CD4-positive, CD25-positive, alpha-beta regulatory T cell (primary cell): ENCODE data around the gene GJB1. TPM values are rescaled to one million over a fixed set of nuclear protein-coding genes. Genes with fewer than 3 reads are reported as not detected.

ENCODE experiments used
- ATAC-seq, 2 donors: fragments of 150-1000 bp; cut with Tn5 transposase; one replicate each; pipeline ENCODE4 v1.10.0; 2021; ENCODE audit warnings: low read depth in 2 of 2, moderate number of reproducible peaks in 2 of 2, moderate library complexity in 1 of 2
- DNase-seq, 3 donors: peaks; one replicate each; pipeline versions ENCODE4 v3.0.0 to v3.0.0-alpha.2; 2012 to 2022; ENCODE audit warnings: mixed read lengths in 1 of 3
- H3K27ac ChIP-seq: one replicate; pipeline ENCODE4 v1.7.0; 2013; ENCODE audit warnings: mild to moderate bottlenecking, low read length; ENCODE audit not compliant: insufficient read depth, poor library complexity, severe bottlenecking
- H3K27me3 ChIP-seq: one replicate; pipeline ENCODE4 v1.7.0; 2013; ENCODE audit warnings: low read length; ENCODE audit not compliant: control insufficient read depth, insufficient read depth
- H3K36me3 ChIP-seq: one replicate; pipeline ENCODE4 v1.7.0; 2013; ENCODE audit warnings: mild to moderate bottlenecking, low read length, moderate library complexity; ENCODE audit not compliant: control insufficient read depth, insufficient read depth
- H3K4me1 ChIP-seq: 2 replicates; pipeline ENCODE4 v1.7.0; 2013; ENCODE audit warnings: mild to moderate bottlenecking, low read length; ENCODE audit not compliant: insufficient read depth, control insufficient read depth, poor library complexity, severe bottlenecking
- H3K4me3 ChIP-seq: one replicate; pipeline ENCODE4 v1.7.0; 2013; ENCODE audit warnings: low read depth, mild to moderate bottlenecking, low read length, moderate library complexity
- H3K9me3 ChIP-seq, 2 experiments: 1 replicate in 1 of 2; 2 replicates in 1 of 2; pipeline ENCODE4 v1.7.0; 2013; ENCODE audit warnings: low read length in 2 of 2, mild to moderate bottlenecking in 1 of 2, moderate library complexity in 1 of 2; ENCODE audit not compliant: control insufficient read depth in 2 of 2
- H3K27ac Mint-ChIP-seq, 3 donors: one replicate each; pipeline ENCODE4 v1.8.0; 2020 to 2022; ENCODE audit warnings: mild to moderate bottlenecking in 3 of 3, mixed read lengths in 3 of 3, moderate library complexity in 2 of 3
- H3K27me3 Mint-ChIP-seq: one replicate; pipeline ENCODE4 v1.8.0; 2022; ENCODE audit warnings: mild to moderate bottlenecking, mixed read lengths
- H3K36me3 Mint-ChIP-seq: one replicate; pipeline ENCODE4 v1.8.0; 2020; ENCODE audit warnings: mixed read lengths
- H3K4me1 Mint-ChIP-seq, 4 donors: one replicate each; pipeline ENCODE4 v1.8.0; 2020 to 2022; ENCODE audit warnings: mixed read lengths in 4 of 4, mild to moderate bottlenecking in 1 of 4
- H3K4me3 Mint-ChIP-seq, 4 donors: one replicate each; pipeline ENCODE4 v1.8.0; 2020 to 2022; ENCODE audit warnings: mild to moderate bottlenecking in 4 of 4, mixed read lengths in 4 of 4, moderate library complexity in 3 of 4
- H3K9me3 Mint-ChIP-seq, 7 donors: one replicate each; pipeline ENCODE4 v1.8.0; 2020 to 2022; ENCODE audit warnings: mixed read lengths in 7 of 7, mild to moderate bottlenecking in 3 of 7, moderate library complexity in 2 of 7
- polyA plus RNA-seq, 4 donors: library from polyadenylated mRNA; unstranded; fragments of 300-500 nt; fragmentation: Illumina TruSeq; gene quantifications; one replicate each; pipeline ENCODE4 v1.2.3, GENCODE V29; 2021
- total RNA-seq: library from RNA; stranded (reverse); gene quantifications from one replicate; pipeline ENCODE4 v1.2.3, GENCODE V29; 2022

The GJB1 gene
- total and polyA plus RNA-seq, 5 donors from 2014 or later, result not detected

DNA sequence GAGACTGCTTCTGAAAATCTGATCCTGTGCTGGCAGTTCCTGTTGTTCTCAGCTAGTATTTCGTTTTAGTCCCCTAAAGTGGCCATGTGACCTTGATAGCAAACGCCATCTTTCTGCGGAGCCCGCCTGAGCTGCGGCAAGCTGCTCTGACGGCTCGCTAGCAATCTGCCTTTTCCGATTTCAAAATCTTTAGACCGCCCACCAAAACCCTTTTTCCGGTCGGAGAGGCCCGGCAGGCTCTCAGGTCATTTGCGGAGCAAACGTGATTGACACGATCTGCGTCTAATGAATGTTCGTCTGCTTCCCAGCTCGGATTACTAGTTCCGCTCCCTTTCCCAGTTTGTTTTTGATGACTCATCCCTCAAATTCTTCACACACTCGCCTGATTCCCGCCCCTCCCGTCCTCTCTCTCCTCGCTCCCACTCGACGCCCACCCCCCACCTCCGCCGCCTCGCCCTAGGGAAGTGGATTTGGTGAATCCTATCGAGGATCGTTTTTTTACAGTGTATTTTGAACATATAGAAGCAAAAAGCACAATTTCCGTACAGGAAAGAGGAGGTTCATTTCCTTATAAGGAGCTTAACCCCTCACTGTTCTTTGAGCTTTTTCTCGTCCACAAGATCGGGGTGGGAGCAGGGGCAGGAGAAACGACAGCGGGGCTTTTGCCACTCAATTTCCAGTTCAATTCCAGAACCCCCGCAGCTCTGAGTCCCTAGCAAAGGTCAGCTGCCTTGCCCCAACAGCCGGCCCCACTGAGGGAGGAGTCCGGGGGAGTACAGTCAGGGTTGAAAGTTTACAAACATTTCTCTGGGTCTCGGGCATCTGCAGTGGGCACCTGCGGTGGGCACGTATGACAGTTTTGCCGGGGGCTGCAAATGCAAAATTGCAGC lies 40.9 kb upstream of the GJB1 start:
- H3K4me3 ChIP-seq, result peak overlapping the region; percentile 87
- DNase-seq (peak; percentile 78 to 94 (median 85)), ATAC-seq (peak; percentile 93 to 95)
- H3K27me3 Mint-ChIP-seq, result no peaks in the 10 kb centered on the region
- H3K4me1 Mint-ChIP-seq, result peaks cover 0 to 29% (median 6%) of the 10 kb centered on the region in 4 donors
- H3K9me3 ChIP-seq, result no peaks in the 10 kb centered on the region
- peaks cover 0 to 1% (median 0%) of the 10 kb centered on the region in 7 donors for H3K9me3 Mint-ChIP-seq
- no peaks in the 10 kb centered on the region for H3K27me3 ChIP-seq
- peak overlapping the region; percentile 98 to 99 (median 98) for H3K27ac Mint-ChIP-seq
- H3K4me1 ChIP-seq, result peaks cover 19% of the 10 kb centered on the region
- H3K36me3 ChIP-seq, result peaks cover 6% of the 10 kb centered on the region
- H3K36me3 Mint-ChIP-seq, result no peaks in the 10 kb centered on the region
- peak overlapping the region; percentile 97 for H3K27ac ChIP-seq
- H3K4me3 Mint-ChIP-seq, result peak overlapping the region; percentile 90 to 98 (median 95)

DNA sequence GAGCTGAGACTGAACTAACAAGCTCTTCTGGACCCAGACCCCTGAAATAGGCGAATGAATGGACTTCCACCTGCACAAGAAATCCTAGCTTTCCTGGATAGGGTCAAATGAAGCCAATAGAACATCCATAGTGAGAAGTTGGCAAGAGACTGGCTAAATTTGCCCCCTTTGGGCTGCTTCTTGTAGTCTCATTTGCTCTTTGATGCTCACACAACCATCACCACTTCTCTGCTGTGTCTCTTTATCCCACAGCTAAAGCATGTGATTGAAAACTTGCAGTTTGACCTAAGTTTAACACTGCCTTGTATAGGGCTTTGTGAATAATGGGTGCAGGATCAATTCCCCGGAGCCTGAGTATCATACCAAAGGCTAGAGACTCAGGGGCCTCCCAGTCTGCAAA lies 40.2 kb upstream of the GJB1 start:
- H3K36me3 Mint-ChIP-seq, result no peaks in the 10 kb centered on the region
- Histone ChIP-seq H3K9me3 (no peaks in the 10 kb centered on the region), H3K36me3 (peaks cover 2% of the 10 kb centered on the region), H3K27ac (peak overlapping the region; percentile 97), H3K4me3 (peak overlapping the region; percentile 87), H3K27me3 (no peaks in the 10 kb centered on the region), H3K4me1 (peaks cover 19% of the 10 kb centered on the region)
- peak overlapping the region; percentile 90 to 98 (median 95) for H3K4me3 Mint-ChIP-seq
- DNase-seq (no peak), ATAC-seq (no peak)
- H3K4me1 Mint-ChIP-seq, result peaks cover 0 to 29% (median 6%) of the 10 kb centered on the region in 4 donors
- H3K27me3 Mint-ChIP-seq, result no peaks in the 10 kb centered on the region
- H3K27ac Mint-ChIP-seq, result peak overlapping the region; percentile 98 to 99 (median 98)
- peaks cover 0 to 1% (median 0%) of the 10 kb centered on the region in 7 donors for H3K9me3 Mint-ChIP-seq

DNA sequence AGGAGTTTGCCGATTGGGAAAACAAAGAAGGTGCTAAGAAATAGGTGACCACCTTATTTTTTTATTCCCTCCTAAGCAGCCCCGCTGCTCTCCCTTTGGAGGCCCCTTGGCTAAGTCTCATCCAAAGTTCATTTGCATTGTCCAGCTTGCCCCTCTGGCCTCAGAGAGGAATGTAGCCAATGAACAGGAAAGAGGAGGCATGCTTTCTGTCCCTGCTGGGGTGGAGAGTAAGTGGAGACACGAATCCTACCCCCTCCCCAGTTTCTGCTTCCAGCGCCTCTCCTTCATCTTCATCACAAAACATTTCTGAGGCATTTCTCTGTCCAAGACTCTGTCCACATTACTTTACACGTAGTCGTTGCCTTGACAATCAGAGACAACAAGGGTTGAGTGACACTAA lies 39.7 kb upstream of the GJB1 start:
- no peak for ATAC-seq
- no peaks in the 10 kb centered on the region for H3K27me3 ChIP-seq
- peaks cover 19% of the 10 kb centered on the region for H3K4me1 ChIP-seq
- Mint-ChIP-seq H3K4me3 (no peak overlapping the region), H3K27ac (peak overlapping the region in 1 of 3 donors; percentile 26), H3K9me3 (peaks cover 0 to 1% (median 0%) of the 10 kb centered on the region in 7 donors), H3K4me1 (peaks cover 0 to 29% (median 6%) of the 10 kb centered on the region in 4 donors), H3K36me3 (no peaks in the 10 kb centered on the region), H3K27me3 (no peaks in the 10 kb centered on the region)
- H3K27ac ChIP-seq, result peak overlapping the region; percentile 97
- DNase-seq, result no peak
- H3K4me3 ChIP-seq, result no peak overlapping the region
- no peaks in the 10 kb centered on the region for H3K36me3 ChIP-seq
- no peaks in the 10 kb centered on the region for H3K9me3 ChIP-seq

DNA sequence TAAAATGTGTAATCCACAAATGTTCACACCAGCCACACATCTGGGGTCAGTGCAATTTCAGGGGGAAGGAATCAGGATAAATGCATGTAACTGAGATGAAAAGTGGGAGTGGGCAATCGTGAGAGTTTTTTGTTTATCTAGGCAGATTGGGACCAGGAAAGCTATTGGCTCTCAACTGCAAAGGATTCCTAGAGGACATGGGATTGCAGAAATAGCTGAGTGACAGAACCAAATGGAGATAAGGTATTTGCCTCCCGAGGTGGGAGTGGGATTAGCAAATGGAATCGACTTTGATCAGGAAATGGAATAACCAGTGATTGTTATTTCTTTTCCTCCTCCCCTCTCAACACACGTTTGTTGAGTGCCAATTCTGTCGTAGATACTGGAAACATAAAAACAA lies 38.9 kb upstream of the GJB1 start:
- Mint-ChIP-seq H3K27me3 (no peaks in the 10 kb centered on the region), H3K36me3 (no peaks in the 10 kb centered on the region), H3K27ac (no peak overlapping the region), H3K9me3 (peaks cover 0 to 1% (median 0%) of the 10 kb centered on the region in 7 donors), H3K4me1 (peaks cover 0 to 25% (median 6%) of the 10 kb centered on the region in 4 donors), H3K4me3 (peak overlapping the region in 2 of 4 donors; percentile 25 to 77)
- DNase-seq, result no peak
- Histone ChIP-seq H3K4me1 (peaks cover 19% of the 10 kb centered on the region), H3K36me3 (no peaks in the 10 kb centered on the region), H3K27ac (no peak overlapping the region), H3K9me3 (no peaks in the 10 kb centered on the region), H3K4me3 (no peak overlapping the region), H3K27me3 (no peaks in the 10 kb centered on the region)
- ATAC-seq, result no peak

DNA sequence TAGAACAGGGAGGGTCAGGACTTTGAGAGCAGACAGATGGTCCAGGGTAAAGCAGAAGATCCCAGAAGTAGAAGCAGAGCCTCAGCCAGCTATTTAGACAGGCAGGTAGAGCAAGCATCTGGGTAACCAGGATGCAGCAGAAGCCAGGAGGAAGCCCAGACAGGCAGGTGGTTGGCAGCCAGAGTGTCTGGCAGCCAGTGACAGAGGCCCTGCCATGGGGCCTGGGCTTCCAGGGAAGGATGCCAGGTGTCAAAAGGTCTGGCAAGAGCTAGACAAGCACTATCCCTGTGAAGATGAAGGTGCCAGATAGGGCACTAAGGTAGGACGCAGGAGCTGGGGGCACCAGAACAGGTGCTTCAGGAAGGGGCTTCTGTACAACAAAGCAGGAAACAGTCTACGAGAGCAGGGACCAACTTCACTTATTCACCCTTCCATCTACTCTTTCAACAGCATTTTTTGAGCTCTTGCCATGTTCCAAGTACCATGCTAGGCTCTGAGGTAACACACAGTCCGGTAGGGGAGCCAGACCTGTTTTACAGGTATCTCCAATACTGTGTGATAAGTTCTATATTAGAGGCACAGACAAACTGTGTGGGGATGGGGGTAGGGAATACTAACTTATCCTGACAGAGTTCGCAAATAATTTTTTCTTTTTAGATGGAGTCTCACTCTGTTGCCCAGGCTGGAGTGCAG lies 38.1 kb upstream of the GJB1 start:
- Mint-ChIP-seq H3K36me3 (no peaks in the 10 kb centered on the region), H3K4me1 (peaks cover 0 to 22% (median 6%) of the 10 kb centered on the region in 4 donors), H3K27ac (peak overlapping the region in 1 of 3 donors; percentile 16), H3K4me3 (no peak overlapping the region), H3K27me3 (no peaks in the 10 kb centered on the region), H3K9me3 (peaks cover 0 to 1% (median 0%) of the 10 kb centered on the region in 7 donors)
- Histone ChIP-seq H3K27ac (no peak overlapping the region), H3K9me3 (no peaks in the 10 kb centered on the region), H3K4me1 (peaks cover 19% of the 10 kb centered on the region), H3K4me3 (no peak overlapping the region), H3K27me3 (no peaks in the 10 kb centered on the region), H3K36me3 (no peaks in the 10 kb centered on the region)
- DNase-seq (no peak), ATAC-seq (no peak)

DNA sequence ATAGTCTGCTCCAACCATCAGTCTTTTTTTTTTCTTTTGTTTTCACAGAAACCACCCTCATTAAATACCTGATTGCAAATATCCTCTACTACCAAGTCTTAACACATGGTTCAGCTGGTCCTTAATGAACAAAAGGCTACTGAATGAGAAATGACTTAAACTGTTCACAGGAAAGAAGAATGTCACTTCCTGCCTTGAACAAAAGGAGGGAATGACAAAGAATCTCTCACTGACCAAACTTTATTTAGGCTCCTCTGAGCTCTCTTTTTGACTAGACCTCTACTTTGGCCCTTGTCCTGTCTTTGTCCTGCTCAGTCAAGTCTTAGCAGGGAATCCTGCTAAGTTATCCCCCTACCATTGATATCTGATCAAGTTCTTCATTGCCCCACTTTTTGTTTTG lies 31.8 kb upstream of the GJB1 start:
- no peaks in the 10 kb centered on the region for H3K36me3 Mint-ChIP-seq

DNA sequence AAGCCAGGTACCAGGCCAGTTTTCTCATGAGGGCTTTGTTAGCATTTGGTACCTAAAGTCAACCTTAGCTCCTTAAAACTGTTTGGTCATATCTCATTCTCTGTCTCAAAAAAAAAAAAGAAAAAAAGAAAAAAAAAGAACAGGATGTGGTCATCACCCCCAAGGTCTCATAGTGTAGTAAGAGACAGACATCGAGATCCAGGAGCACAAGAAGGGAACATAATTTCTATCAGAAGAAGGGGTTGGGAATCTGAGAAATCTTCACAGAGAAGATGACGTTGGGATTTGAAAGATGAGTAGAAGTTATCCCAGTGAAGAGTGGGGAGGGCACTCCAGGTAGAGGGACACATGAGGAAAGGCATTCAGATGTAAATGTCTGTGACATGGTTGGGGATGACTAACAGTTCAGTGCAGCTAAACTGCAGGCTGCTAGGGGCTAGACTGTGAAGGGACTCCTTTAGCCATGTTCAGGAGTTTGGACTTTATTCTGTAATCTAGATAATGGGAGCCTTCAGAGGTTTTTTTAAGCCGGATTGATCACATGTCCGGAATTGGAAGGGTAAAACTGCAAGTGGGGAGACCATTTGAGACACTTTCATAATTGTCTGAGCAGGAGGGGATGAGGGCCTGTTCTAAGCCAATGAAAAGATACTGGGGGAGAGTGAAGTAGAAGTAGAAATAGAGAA lies 26.9 kb upstream of the GJB1 start:
- Histone ChIP-seq H3K27me3 (no peaks in the 10 kb centered on the region), H3K9me3 (no peaks in the 10 kb centered on the region), H3K4me3 (peak overlapping the region; percentile 95), H3K36me3 (no peaks in the 10 kb centered on the region), H3K4me1 (peaks cover 9% of the 10 kb centered on the region), H3K27ac (peak overlapping the region; percentile 59)
- H3K36me3 Mint-ChIP-seq, result no peaks in the 10 kb centered on the region
- H3K27ac Mint-ChIP-seq, result peak overlapping the region; percentile 72 to 94 (median 92)
- H3K4me1 Mint-ChIP-seq, result peaks cover 10 to 44% (median 16%) of the 10 kb centered on the region in 4 donors
- no peaks in the 10 kb centered on the region for H3K9me3 Mint-ChIP-seq
- DNase-seq (peak in 2 of 3 donors; percentile 53 to 59), ATAC-seq (peak; percentile 72 to 73)
- peaks cover 4% of the 10 kb centered on the region for H3K27me3 Mint-ChIP-seq
- H3K4me3 Mint-ChIP-seq, result peak overlapping the region; percentile 90 to 92 (median 90)

More for the DNA sequence above, 31.8 kb upstream of the GJB1 start:
- H3K4me1 Mint-ChIP-seq, result peaks cover 6 to 32% (median 14%) of the 10 kb centered on the region in 4 donors
- H3K4me3 Mint-ChIP-seq, result peak overlapping the region in 1 of 4 donors; percentile 12
- Histone ChIP-seq H3K4me1 (peaks cover 4% of the 10 kb centered on the region), H3K27ac (no peak overlapping the region), H3K9me3 (no peaks in the 10 kb centered on the region), H3K36me3 (no peaks in the 10 kb centered on the region), H3K4me3 (no peak overlapping the region), H3K27me3 (no peaks in the 10 kb centered on the region)
- H3K27ac Mint-ChIP-seq, result peak overlapping the region in 2 of 3 donors; percentile 1 to 57
- no peak for DNase-seq
- no peak for ATAC-seq
- no peaks in the 10 kb centered on the region for H3K9me3 Mint-ChIP-seq
- H3K27me3 Mint-ChIP-seq, result no peaks in the 10 kb centered on the region
